Measurements from ENCODE around the gene DRD2. TPM values are rescaled to one million over a fixed set of nuclear protein-coding genes. Genes with fewer than 3 reads are reported as not detected.
A peak's percentile ranks its signal among the peaks of the same experiment; 100 is the strongest.
"Not testable (repeated sequence)": the region's sequence is repeated elsewhere in the genome, so short reads cannot be mapped to it uniquely, and the experiment has no call there.

Gene DRD2
- total RNA-seq (2014; rRNA removed; shearing (Covaris generic)), result 0.37 and 1.6 TPM in 2 replicates
- 1.8 and 4.7 TPM in 2 replicates for polyA plus RNA-seq (2015; cell fraction: cytosol; rRNA removed)
- polyA plus RNA-seq (2015; cell fraction: nucleus; rRNA removed), result 2.0 and 6.2 TPM in 2 replicates

GRCh38 chr11:113475160-113475761 lies at the start of gene DRD2:
TSS of gene DRD2 (minus strand) at chr11:113475398. CDS start at chr11:113424651, 50,747 bp downstream.
- peak; percentile 9 for DNase-seq (ENCODE audit: low read depth)

- DNase-seq (ENCODE audit: low read depth), result not testable (repeated sequence)
Measured at GRCh38 chr11:113523906-113524305, 48.7 kb upstream of the DRD2 start.

GRCh38 chr11:113521737-113522517 lies 46.7 kb upstream of the DRD2 start:
- DNase-seq (ENCODE audit: low read depth), result peak; percentile 81

GRCh38 chr11:113519989-113520613 lies 44.9 kb upstream of the DRD2 start:
- no peak for DNase-seq (ENCODE audit: low read depth)

GRCh38 chr11:113518716-113519495 lies 43.7 kb upstream of the DRD2 start:
- no peak for DNase-seq (ENCODE audit: low read depth)

GRCh38 chr11:113517361-113517760 lies 42.2 kb upstream of the DRD2 start:
- DNase-seq (ENCODE audit: low read depth), result no peak

GRCh38 chr11:113514856-113515255 lies 39.7 kb upstream of the DRD2 start:
- peak; percentile 31 for DNase-seq (ENCODE audit: low read depth)

GRCh38 chr11:113507341-113507740 lies 32.1 kb upstream of the DRD2 start:
- DNase-seq (ENCODE audit: low read depth), result peak; percentile 41

- no peak for DNase-seq (ENCODE audit: low read depth)
Measured at GRCh38 chr11:113506893-113507292, 31.7 kb upstream of the DRD2 start.

- DNase-seq (ENCODE audit: low read depth), result no peak
Measured at GRCh38 chr11:113506461-113506860, 31.3 kb upstream of the DRD2 start.

GRCh38 chr11:113505541-113506375 lies 30.6 kb upstream of the DRD2 start:
- peak; percentile 99 for DNase-seq (ENCODE audit: low read depth)

- DNase-seq (ENCODE audit: low read depth), result peak; percentile 34
Measured at GRCh38 chr11:113505046-113505445, 29.8 kb upstream of the DRD2 start.

- no peak for DNase-seq (ENCODE audit: low read depth)
Measured at GRCh38 chr11:113504586-113504985, 29.4 kb upstream of the DRD2 start.

- no peak for DNase-seq (ENCODE audit: low read depth)
Measured at GRCh38 chr11:113504071-113504470, 28.9 kb upstream of the DRD2 start.

- DNase-seq (ENCODE audit: low read depth), result no peak
Measured at GRCh38 chr11:113497066-113497910, 22.1 kb upstream of the DRD2 start.

GRCh38 chr11:113496026-113496651 lies 20.9 kb upstream of the DRD2 start:
- DNase-seq (ENCODE audit: low read depth), result no peak

- no peak for DNase-seq (ENCODE audit: low read depth)
Measured at GRCh38 chr11:113494021-113494420, 18.8 kb upstream of the DRD2 start.

GRCh38 chr11:113493206-113493605 lies 18.0 kb upstream of the DRD2 start:
- no peak for DNase-seq (ENCODE audit: low read depth)

- DNase-seq (ENCODE audit: low read depth), result peak; percentile 55
Measured at GRCh38 chr11:113488931-113489351, 13.7 kb upstream of the DRD2 start.

Measured in HT1080 (cell line).